ENCODE data around the gene SHROOM3. TPM values are rescaled to one million over a fixed set of nuclear protein-coding genes. Genes with fewer than 3 reads are reported as not detected.

SHROOM3 gene
- total and polyA plus RNA-seq, 4 donors, result 4.7 to 25.8 (median 8.7) TPM

GRCh38 chr4:76581077-76581962, 146.3 kb downstream of the SHROOM3 start:
- Histone ChIP-seq H3K36me3 (ENCODE audit: control insufficient read depth in 4 of 4, insufficient read depth in 3 of 4, low read depth in 1 of 4, low read length in 3 of 4) (no peaks in the 10 kb centered on the region), H3K9me3 (ENCODE audit: control insufficient read depth in 4 of 4, low read length in 3 of 4) (no peaks in the 10 kb centered on the region), H3K27me3 (ENCODE audit: control insufficient read depth in 4 of 4, insufficient read depth in 4 of 4, low read length in 3 of 4) (no peaks in the 10 kb centered on the region), H3K4me3 (ENCODE audit: low read depth in 1 of 3, low read length in 3 of 3) (no peak overlapping the region), H3K27ac (ENCODE audit: low read depth in 1 of 2, low read length in 2 of 2) (no peak overlapping the region), H3K9ac (ENCODE audit: low read depth in 1 of 2, low read length in 2 of 2) (no peak overlapping the region), H3K4me1 (ENCODE audit: control insufficient read depth in 4 of 4, insufficient read depth in 4 of 4, low read length in 3 of 4) (peaks cover 0 to 32% (median 4%) of the 10 kb centered on the region in 4 donors)
- 90% methylated on average over 4 of the region's 4 CpGs for WGBS
- TF ChIP-seq, protein P1, sequence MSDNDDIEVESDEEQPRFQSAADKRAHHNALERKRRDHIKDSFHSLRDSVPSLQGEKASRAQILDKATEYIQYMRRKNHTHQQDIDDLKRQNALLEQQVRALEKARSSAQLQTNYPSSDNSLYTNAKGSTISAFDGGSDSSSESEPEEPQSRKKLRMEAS (IDR thresholded peaks at IDR 0.05), result no peak
- TF ChIP-seq SP1 (IDR thresholded peaks at IDR 0.05) (no peak), TAF1 (conservative IDR thresholded peaks at IDR 0.05) (no peak), NR2F2 (IDR thresholded peaks at IDR 0.05) (no peak), RAD21 (IDR thresholded peaks at IDR 0.05) (no peak), RXRA (IDR thresholded peaks at IDR 0.05) (no peak), FOXA1 (IDR thresholded peaks at IDR 0.05) (no peak), HNF4G (IDR thresholded peaks at IDR 0.05) (no peak), FOXA2 (IDR thresholded peaks at IDR 0.05) (no peak), EGR1 (IDR thresholded peaks at IDR 0.05; ENCODE audit: low read depth in 2 of 2) (no peak), GABPA (IDR thresholded peaks at IDR 0.05 in 1 of 2, conservative IDR thresholded peaks at IDR 0.05 in 1 of 2) (no peak), REST (IDR thresholded peaks at IDR 0.05) (no peak), CTCF (IDR thresholded peaks at IDR 0.05; ENCODE audit: low read depth, low read length, missing input control) (no peak)
- TF ChIP-seq, protein P2, sequence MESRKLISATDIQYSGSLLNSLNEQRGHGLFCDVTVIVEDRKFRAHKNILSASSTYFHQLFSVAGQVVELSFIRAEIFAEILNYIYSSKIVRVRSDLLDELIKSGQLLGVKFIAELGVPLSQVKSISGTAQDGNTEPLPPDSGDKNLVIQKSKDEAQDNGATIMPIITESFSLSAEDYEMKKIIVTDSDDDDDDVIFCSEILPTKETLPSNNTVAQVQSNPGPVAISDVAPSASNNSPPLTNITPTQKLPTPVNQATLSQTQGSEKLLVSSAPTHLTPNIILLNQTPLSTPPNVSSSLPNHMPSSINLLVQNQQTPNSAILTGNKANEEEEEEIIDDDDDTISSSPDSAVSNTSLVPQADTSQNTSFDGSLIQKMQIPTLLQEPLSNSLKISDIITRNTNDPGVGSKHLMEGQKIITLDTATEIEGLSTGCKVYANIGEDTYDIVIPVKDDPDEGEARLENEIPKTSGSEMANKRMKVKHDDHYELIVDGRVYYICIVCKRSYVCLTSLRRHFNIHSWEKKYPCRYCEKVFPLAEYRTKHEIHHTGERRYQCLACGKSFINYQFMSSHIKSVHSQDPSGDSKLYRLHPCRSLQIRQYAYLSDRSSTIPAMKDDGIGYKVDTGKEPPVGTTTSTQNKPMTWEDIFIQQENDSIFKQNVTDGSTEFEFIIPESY (IDR thresholded peaks at IDR 0.05), result no peak
- no peak for DNase-seq (ENCODE audit: low spot score)

All from liver (tissue), 9 donors.